Liver (tissue), 3 donors: ENCODE measurements around the gene CYP2S1.

Source experiments
- ATF3 ChIP-seq: IDR thresholded peaks from 2 replicates; pipeline ENCODE4 v1.6.1; 2016; ENCODE audit warnings: antibody characterized with exemption
- CTCF ChIP-seq: fragments of 150-350 bp; IDR thresholded peaks from 2 replicates; pipeline ENCODE4 v1.5.1; 2017; ENCODE audit warnings: improper control_type of control experiment, low read depth, low read length; ENCODE audit not compliant: missing input control
- FOXA1 ChIP-seq: IDR thresholded peaks from 2 replicates; pipeline ENCODE4 v1.6.1; 2016; ENCODE audit warnings: antibody characterized with exemption
- GABPA ChIP-seq, 2 donors: IDR thresholded peaks in 1 of 2; conservative IDR thresholded peaks in 1 of 2; 2 replicates each; pipeline ENCODE4 v1.6.1; 2016; ENCODE audit warnings: antibody characterized with exemption in 2 of 2, mild to moderate bottlenecking in 1 of 2, moderate library complexity in 1 of 2
- HNF4G ChIP-seq: IDR thresholded peaks from 2 replicates; pipeline ENCODE4 v1.6.1; 2016; ENCODE audit warnings: antibody characterized with exemption
- RAD21 ChIP-seq, 2 donors: IDR thresholded peaks; 2 replicates each; pipeline ENCODE4 v1.6.1; 2016; ENCODE audit warnings: antibody characterized with exemption in 2 of 2, mild to moderate bottlenecking in 2 of 2
- REST ChIP-seq: IDR thresholded peaks from 2 replicates; pipeline ENCODE4 v1.6.1; 2016; ENCODE audit warnings: antibody characterized with exemption, mild to moderate bottlenecking
- RXRA ChIP-seq, 2 donors: IDR thresholded peaks; 2 replicates each; pipeline ENCODE4 v1.6.1; 2017 to 2018; ENCODE audit warnings: antibody characterized with exemption in 2 of 2, mild to moderate bottlenecking in 1 of 2
- TAF1 ChIP-seq: conservative IDR thresholded peaks from 2 replicates; pipeline ENCODE4 v1.6.1; 2016; ENCODE audit warnings: antibody characterized with exemption, mild to moderate bottlenecking
- donor health status: healthy.
- donor health status: healthy.

- TF ChIP-seq TAF1 (no peak), RAD21 (IDR thresholded peaks at IDR 0.05) (no peak), CTCF (no peak), FOXA1 (no peak), HNF4G (no peak), ATF3 (no peak), RXRA (IDR thresholded peaks at IDR 0.05) (no peak), GABPA (IDR thresholded peaks at IDR 0.05 in 1 of 2, conservative IDR thresholded peaks at IDR 0.05 in 1 of 2) (no peak), REST (no peak)
Observed at GRCh38 chr19:41230067-41230857, 37.2 kb downstream of the CYP2S1 start.
